Upper lobe of left lung (tissue), 4 donors: ENCODE measurements around the gene CEP250.

Experiments used
- EP300 ChIP-seq, 4 donors: sonication (generic); formaldehyde crosslinking; IDR thresholded peaks; one replicate each; pipeline ENCODE4 v1.5.1; 2017; ENCODE audit warnings: antibody characterized with exemption in 4 of 4, control low read depth in 2 of 4
- POLR2A ChIP-seq, 4 donors: fragments of 450-650 bp; IDR thresholded peaks; one replicate each; pipeline ENCODE4 v1.5.1; 2016 to 2017; ENCODE audit warnings: antibody characterized with exemption in 4 of 4, mild to moderate bottlenecking in 2 of 4
- TF ChIP-seq, protein P1 (sequence below), 6 experiments: fragments of 450-650 bp in 4 of 6; fragments of 200-600 bp in 2 of 6; sonication (generic) in 2 of 6; IDR thresholded peaks; one replicate each; pipeline ENCODE4 v1.5.1; 2016 to 2019; ENCODE audit warnings: antibody characterized with exemption in 6 of 6

DNA sequence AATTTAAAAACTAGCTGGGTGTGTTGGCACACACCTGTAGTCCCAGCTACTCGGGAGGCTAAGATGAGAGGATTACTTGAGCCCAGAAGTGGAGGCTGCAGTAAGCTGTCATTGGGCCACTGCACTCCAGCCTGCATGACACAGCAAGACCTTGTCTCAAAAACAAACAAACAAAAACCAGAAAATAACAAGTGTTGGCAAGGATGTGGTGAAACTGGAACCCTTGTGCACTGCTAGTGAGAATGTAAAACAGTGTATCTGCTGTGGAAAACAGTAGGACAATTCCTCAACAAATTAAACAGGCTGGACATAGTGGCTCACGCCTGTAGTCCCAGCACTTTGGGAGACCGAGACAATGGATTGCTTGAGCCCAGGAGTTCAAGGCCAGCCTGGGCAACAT, 47.1 kb upstream of the CEP250 start:
- TF ChIP-seq, protein P1, sequence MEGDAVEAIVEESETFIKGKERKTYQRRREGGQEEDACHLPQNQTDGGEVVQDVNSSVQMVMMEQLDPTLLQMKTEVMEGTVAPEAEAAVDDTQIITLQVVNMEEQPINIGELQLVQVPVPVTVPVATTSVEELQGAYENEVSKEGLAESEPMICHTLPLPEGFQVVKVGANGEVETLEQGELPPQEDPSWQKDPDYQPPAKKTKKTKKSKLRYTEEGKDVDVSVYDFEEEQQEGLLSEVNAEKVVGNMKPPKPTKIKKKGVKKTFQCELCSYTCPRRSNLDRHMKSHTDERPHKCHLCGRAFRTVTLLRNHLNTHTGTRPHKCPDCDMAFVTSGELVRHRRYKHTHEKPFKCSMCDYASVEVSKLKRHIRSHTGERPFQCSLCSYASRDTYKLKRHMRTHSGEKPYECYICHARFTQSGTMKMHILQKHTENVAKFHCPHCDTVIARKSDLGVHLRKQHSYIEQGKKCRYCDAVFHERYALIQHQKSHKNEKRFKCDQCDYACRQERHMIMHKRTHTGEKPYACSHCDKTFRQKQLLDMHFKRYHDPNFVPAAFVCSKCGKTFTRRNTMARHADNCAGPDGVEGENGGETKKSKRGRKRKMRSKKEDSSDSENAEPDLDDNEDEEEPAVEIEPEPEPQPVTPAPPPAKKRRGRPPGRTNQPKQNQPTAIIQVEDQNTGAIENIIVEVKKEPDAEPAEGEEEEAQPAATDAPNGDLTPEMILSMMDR (IDR thresholded peaks at IDR 0.05): no peak
- TF ChIP-seq POLR2A (IDR thresholded peaks at IDR 0.05) (no peak), EP300 (IDR thresholded peaks at IDR 0.05) (no peak)
